Neural progenitor cell (in vitro differentiated cells): ENCODE measurements around the gene HTRA2. TPM values are rescaled to one million over a fixed set of nuclear protein-coding genes. Genes with fewer than 3 reads are reported as not detected.
A peak's percentile ranks its signal among the peaks of the same experiment; 100 is the strongest.

Experiments
- DNase-seq: peaks from one replicate; pipeline ENCODE4 v3.0.0-alpha.2; 2016; ENCODE audit warnings: low spot score
- H2AFZ ChIP-seq: fragments of 200-600 bp; sonication (generic); replicated peaks from 2 replicates; pipeline ENCODE4 v1.6.1; 2016; ENCODE audit warnings: antibody characterized with exemption
- H3F3A ChIP-seq: fragments of 200-600 bp; sonication (generic); 2 replicates; pipeline ENCODE4 v1.6.1; 2016; ENCODE audit warnings: antibody characterized with exemption, low read depth
- H3K27ac ChIP-seq: fragments of 200-600 bp; sonication (generic); 2 replicates; pipeline ENCODE4 v1.5.1; 2016; ENCODE audit warnings: mild to moderate bottlenecking
- H3K27me3 ChIP-seq: fragments of 200-600 bp; sonication (generic); 2 replicates; pipeline ENCODE4 v1.6.1; 2016; ENCODE audit warnings: mild to moderate bottlenecking, moderate library complexity
- H3K36me3 ChIP-seq: fragments of 200-600 bp; sonication (generic); 2 replicates; pipeline ENCODE4 v1.5.1; 2016
- H3K4me1 ChIP-seq: fragments of 200-600 bp; sonication (generic); 2 replicates; pipeline ENCODE4 v1.6.1; 2016; ENCODE audit warnings: mixed run types
- H3K4me2 ChIP-seq: fragments of 200-600 bp; sonication (generic); 2 replicates; pipeline ENCODE4 v1.6.1; 2016
- H3K4me3 ChIP-seq: fragments of 200-600 bp; sonication (generic); 2 replicates; pipeline ENCODE4 v1.5.1; 2016
- H3K79me2 ChIP-seq: fragments of 200-600 bp; sonication (generic); 2 replicates; pipeline ENCODE4 v1.6.1; 2016; ENCODE audit warnings: low read depth
- H3K9ac ChIP-seq: fragments of 200-600 bp; sonication (generic); 2 replicates; pipeline ENCODE4 v1.6.1; 2016
- H3K9me3 ChIP-seq: fragments of 200-600 bp; sonication (generic); 2 replicates; pipeline ENCODE4 v1.5.1; 2016; ENCODE audit warnings: low read depth
- H4K20me1 ChIP-seq: fragments of 200-600 bp; sonication (generic); 2 replicates; pipeline ENCODE4 v1.6.1; 2016; ENCODE audit warnings: low read depth
- H3K27ac Mint-ChIP-seq: 3 replicates; pipeline ENCODE4 v1.8.0; 2021; ENCODE audit warnings: mixed read lengths
- H3K27me3 Mint-ChIP-seq: 2 replicates; pipeline ENCODE4 v1.8.0; 2022; ENCODE audit warnings: low read depth, mild to moderate bottlenecking, inconsistent platforms, moderate library complexity, mixed read lengths; ENCODE audit not compliant: insufficient read depth
- H3K36me3 Mint-ChIP-seq: 3 replicates; pipeline ENCODE4 v1.8.0; 2021; ENCODE audit warnings: mixed read lengths
- H3K4me1 Mint-ChIP-seq: 3 replicates; pipeline ENCODE4 v1.8.0; 2021; ENCODE audit warnings: mixed read lengths
- H3K4me3 Mint-ChIP-seq: 3 replicates; pipeline ENCODE4 v1.8.0; 2021; ENCODE audit warnings: mild to moderate bottlenecking, moderate library complexity, mixed read lengths
- H3K9me3 Mint-ChIP-seq: 3 replicates; pipeline ENCODE4 v1.8.0; 2020; ENCODE audit warnings: mixed read lengths
- CTCF ChIP-seq: fragments of 200-600 bp; sonication (generic); IDR thresholded peaks from 2 replicates; pipeline ENCODE4 v1.5.1; 2017; ENCODE audit warnings: antibody characterized with exemption, mild to moderate bottlenecking
- EZH2 ChIP-seq: fragments of 200-600 bp; sonication (generic); IDR thresholded peaks from 2 replicates; pipeline ENCODE4 v1.6.1; 2017; ENCODE audit warnings: antibody characterized with exemption, mild to moderate bottlenecking, moderate library complexity
- EZH2phosphoT487 ChIP-seq: fragments of 200-600 bp; sonication (generic); IDR thresholded peaks from 2 replicates; pipeline ENCODE4 v1.6.1; 2017; ENCODE audit warnings: antibody characterized with exemption
- total RNA-seq: library from RNA; depleted of rRNA; stranded (reverse); fragments of >200 nt; gene quantifications from 2 replicates; pipeline ENCODE4 v1.2.3, GENCODE V29; 2015; ENCODE audit warnings: low replicate concordance

The HTRA2 gene
- total RNA-seq, 1 donor from 2014 or later = 18.5 TPM

GRCh38 chr2:74548900-74549826 lies 19.4 kb downstream of the HTRA2 start:
- no peak overlapping the region for H3K27ac Mint-ChIP-seq
- H3K4me1 Mint-ChIP-seq = peaks cover 23% of the 10 kb centered on the region
- H3K27me3 ChIP-seq = peaks cover 45% of the 10 kb centered on the region
- no peak overlapping the region for H3K9ac ChIP-seq
- peak overlapping the region; percentile 95 for H2AFZ ChIP-seq
- peak overlapping the region; percentile 74 for H3K4me2 ChIP-seq
- peaks cover 26% of the 10 kb centered on the region for H3K36me3 Mint-ChIP-seq
- no peak overlapping the region for H3K27ac ChIP-seq
- DNase-seq = peak; percentile 85
- H3K79me2 ChIP-seq = peaks cover 15% of the 10 kb centered on the region
- H4K20me1 ChIP-seq = peaks cover 14% of the 10 kb centered on the region
- no peaks in the 10 kb centered on the region for H3K36me3 ChIP-seq
- TF ChIP-seq EZH2phosphoT487 (peak; percentile 35), CTCF (no peak), EZH2 (peak; percentile 70)
- no peaks in the 10 kb centered on the region for H3K9me3 Mint-ChIP-seq
- peak overlapping the region; percentile 51 for H3K4me3 ChIP-seq
- H3F3A ChIP-seq = peaks cover 31% of the 10 kb centered on the region
- peaks cover 21% of the 10 kb centered on the region for H3K27me3 Mint-ChIP-seq
- H3K4me3 Mint-ChIP-seq = peak overlapping the region; percentile 67
- peaks cover 11% of the 10 kb centered on the region for H3K4me1 ChIP-seq
- H3K9me3 ChIP-seq = no peaks in the 10 kb centered on the region

GRCh38 chr2:74550231-74550630 lies 20.5 kb downstream of the HTRA2 start:
- Histone ChIP-seq H3K9ac (no peak overlapping the region), H3K27ac (no peak overlapping the region), H3K4me3 (no peak overlapping the region), H3K27me3 (peaks cover 52% of the 10 kb centered on the region), H4K20me1 (peaks cover 17% of the 10 kb centered on the region), H2AFZ (no peak overlapping the region), H3F3A (peaks cover 40% of the 10 kb centered on the region), H3K79me2 (peaks cover 15% of the 10 kb centered on the region), H3K36me3 (no peaks in the 10 kb centered on the region), H3K9me3 (no peaks in the 10 kb centered on the region), H3K4me1 (peaks cover 12% of the 10 kb centered on the region), H3K4me2 (no peak overlapping the region)
- Mint-ChIP-seq H3K27ac (peak overlapping the region; percentile 13), H3K27me3 (peaks cover 21% of the 10 kb centered on the region), H3K9me3 (no peaks in the 10 kb centered on the region), H3K36me3 (peaks cover 26% of the 10 kb centered on the region), H3K4me1 (peaks cover 23% of the 10 kb centered on the region), H3K4me3 (peak overlapping the region; percentile 36)
- no peak for TF ChIP-seq EZH2phosphoT487
- TF ChIP-seq CTCF = no peak
- TF ChIP-seq EZH2 = no peak
- no peak for DNase-seq

GRCh38 chr2:74551530-74551929 lies 21.8 kb downstream of the HTRA2 start:
- Histone ChIP-seq H3K9me3 (no peaks in the 10 kb centered on the region), H3K27ac (no peak overlapping the region), H3K27me3 (peaks cover 65% of the 10 kb centered on the region), H3K9ac (no peak overlapping the region), H3K36me3 (no peaks in the 10 kb centered on the region), H3K4me3 (no peak overlapping the region), H4K20me1 (peaks cover 27% of the 10 kb centered on the region), H3K79me2 (peaks cover 15% of the 10 kb centered on the region), H2AFZ (no peak overlapping the region), H3K4me1 (peaks cover 16% of the 10 kb centered on the region), H3F3A (peaks cover 40% of the 10 kb centered on the region), H3K4me2 (no peak overlapping the region)
- Mint-ChIP-seq H3K27me3 (peaks cover 24% of the 10 kb centered on the region), H3K4me3 (no peak overlapping the region), H3K27ac (no peak overlapping the region), H3K9me3 (no peaks in the 10 kb centered on the region), H3K4me1 (peaks cover 23% of the 10 kb centered on the region), H3K36me3 (peaks cover 26% of the 10 kb centered on the region)
- DNase-seq = no peak
- TF ChIP-seq EZH2phosphoT487 (no peak), CTCF (no peak), EZH2 (no peak)
